COLO829 (cell line): ENCODE data around the gene AGER.
"Not testable (repeated sequence)": the region's sequence is repeated elsewhere in the genome, so short reads cannot be mapped to it uniquely, and the experiment has no call there.

Experiments used
- DNase-seq: peaks from one replicate; pipeline ENCODE4 v3.0.0; 2012; ENCODE audit warnings: low spot score

AGER gene

GRCh38 chr6:32198866-32199265 lies 14.8 kb upstream of the AGER start:
- no peak for DNase-seq

DNA sequence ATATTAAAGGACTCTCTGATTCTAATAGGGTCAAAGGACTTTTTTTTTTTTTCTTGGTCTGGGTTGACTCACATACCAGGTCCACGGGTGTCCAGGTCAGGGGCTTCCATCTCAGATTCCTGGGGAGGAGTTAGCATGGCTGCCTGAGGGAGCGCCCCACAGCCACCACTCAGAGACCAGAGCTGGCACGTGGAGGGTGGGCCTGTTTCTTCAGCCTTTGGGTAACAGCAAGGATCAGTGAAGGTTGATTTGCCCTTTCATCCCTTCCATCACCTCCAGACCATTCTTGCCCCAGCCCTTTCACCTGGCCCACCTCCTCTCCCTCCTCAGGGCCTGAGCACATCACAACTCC lies 14.3 kb upstream of the AGER start:
- DNase-seq: no peak

DNA sequence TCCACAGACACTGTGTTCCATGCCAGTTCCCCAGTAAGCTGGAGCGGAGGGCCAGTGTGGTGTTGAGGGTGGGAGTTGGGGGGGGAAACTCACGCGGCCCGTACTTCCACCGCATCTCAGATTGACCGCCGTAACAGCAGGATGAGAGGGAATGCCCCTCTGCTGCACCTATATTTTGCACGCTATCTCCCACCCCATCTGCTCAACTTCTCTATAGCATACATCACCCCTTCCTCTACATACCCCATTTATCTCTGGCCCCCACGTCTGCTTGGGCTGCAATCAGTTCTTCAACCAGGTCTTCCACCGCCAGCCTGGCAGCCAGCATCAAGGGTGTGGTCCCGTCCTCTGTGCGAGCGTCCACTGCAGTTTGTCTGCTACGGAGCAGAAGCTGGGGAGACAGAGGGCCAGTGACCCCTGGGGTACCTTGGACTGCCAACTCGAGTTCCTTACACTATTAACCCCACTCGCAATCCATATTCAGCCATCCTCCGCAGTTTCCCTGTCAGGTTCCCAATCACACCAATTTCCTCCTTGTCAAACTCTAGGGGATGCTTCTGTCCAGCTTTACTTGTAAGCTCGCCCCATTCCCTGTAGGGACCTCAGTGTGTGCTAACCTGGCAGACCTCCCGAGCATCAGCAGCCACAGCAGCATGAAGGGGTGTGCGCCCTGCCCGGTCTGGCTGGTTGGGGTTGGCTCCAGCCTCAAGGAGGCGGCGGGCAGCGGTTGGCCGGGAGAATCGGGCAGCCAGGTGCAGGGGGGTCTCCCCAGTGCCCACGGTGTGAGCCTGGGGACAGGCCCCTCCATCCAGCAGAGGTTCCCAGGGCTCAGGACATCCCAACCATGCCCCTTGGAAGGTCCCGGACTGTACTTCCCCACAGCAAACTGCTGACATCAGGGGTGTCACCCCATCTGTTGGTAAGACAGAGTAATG lies 12.9 kb upstream of the AGER start:
- DNase-seq: no peak

GRCh38 chr6:32195902-32196681 lies 12.0 kb upstream of the AGER start:
- peak; percentile 96 for DNase-seq

GRCh38 chr6:32195652-32195901 lies 11.5 kb upstream of the AGER start:
- peak; percentile 99 for DNase-seq

DNA sequence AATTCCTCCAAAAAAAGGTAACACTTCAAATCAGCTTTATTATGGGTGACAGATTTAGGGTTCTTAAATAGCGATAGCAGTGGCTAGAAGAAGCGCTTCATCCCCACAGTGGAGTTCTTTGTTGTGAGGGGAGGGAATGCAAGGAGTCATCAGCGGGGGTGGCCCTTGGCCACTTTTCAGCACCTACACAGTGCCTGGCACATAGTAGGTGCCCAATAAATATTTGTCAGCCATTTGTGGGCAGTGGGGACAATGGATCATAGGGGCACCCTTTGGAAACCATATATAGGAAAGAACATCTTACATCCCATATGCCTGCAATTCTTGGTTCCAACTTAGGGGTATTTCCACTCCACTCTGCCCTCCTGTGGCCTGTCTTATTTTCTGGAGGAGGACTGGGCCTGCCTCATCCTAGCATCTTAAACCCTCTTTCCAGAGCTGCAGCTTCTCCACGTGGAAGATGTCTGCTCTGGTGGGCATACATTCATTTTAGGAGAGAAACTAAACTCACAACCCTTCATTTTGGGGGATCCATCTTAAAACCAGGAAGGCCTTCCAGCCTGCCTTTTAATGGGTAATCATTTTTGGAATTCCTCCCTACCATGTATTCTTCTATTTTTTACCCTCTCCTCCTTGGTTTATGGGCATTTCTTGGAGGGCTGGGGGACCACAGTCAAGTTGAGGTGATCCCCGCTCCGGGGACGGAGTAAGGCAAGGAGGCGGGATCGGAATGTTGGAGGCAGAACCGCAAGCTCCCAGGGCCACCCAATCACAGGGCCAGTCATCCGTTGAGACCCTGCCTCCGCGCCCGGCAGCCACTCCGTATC lies 11.0 kb upstream of the AGER start:
- DNase-seq: peak; percentile 64

- DNase-seq: no peak
Observed at GRCh38 chr6:32194388-32194787, 10.3 kb upstream of the AGER start.

GRCh38 chr6:32193096-32193495 lies 9.0 kb upstream of the AGER start:
- not testable (repeated sequence) for DNase-seq

GRCh38 chr6:32192608-32193039 lies 8.6 kb upstream of the AGER start, which contains the start of gene GPSM3:
TSS of gene GPSM3 (minus strand) at chr6:32192643. CDS start at chr6:32192513, 130 bp downstream.
- no peak for DNase-seq

GRCh38 chr6:32191696-32192607 lies 7.9 kb upstream of the AGER start:
- DNase-seq: no peak

DNA sequence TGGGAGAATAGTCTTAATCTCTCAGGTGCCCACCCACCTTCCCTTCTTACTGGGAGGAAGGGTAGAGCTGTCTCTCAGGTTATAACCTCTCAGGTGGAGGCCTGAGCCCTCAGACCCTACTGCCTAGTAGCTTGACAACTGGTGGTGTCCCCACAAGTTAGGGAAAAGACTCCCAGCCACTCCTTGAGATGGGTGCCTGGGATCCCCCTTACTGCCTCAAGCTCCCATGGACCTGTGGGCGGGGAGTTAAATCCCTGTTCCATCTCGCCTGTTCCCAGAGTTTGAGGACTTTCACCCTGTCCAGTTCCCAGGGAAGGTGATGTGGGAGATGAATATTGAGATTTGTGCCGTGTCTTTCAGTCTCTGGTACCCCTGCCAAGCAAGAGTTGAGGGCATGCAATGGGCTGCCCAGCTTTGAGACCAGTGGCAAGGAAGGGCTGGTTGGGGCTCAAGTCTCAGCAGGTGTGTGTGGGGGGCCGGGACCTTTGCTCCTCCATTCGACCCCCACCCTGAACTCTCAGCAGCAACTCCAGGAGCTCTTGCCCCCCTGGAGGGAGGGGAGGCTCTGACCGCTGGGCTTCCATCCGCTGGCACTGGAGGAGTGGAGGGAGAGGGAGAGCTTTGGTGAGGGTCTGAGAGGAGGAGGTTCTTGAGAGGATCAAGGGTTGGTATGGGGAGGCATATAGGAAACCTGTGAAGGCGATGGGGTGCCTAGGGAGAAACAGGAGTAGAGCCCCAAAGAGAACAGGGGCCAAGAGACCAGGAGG lies 7.0 kb upstream of the AGER start:
- DNase-seq: no peak

DNA sequence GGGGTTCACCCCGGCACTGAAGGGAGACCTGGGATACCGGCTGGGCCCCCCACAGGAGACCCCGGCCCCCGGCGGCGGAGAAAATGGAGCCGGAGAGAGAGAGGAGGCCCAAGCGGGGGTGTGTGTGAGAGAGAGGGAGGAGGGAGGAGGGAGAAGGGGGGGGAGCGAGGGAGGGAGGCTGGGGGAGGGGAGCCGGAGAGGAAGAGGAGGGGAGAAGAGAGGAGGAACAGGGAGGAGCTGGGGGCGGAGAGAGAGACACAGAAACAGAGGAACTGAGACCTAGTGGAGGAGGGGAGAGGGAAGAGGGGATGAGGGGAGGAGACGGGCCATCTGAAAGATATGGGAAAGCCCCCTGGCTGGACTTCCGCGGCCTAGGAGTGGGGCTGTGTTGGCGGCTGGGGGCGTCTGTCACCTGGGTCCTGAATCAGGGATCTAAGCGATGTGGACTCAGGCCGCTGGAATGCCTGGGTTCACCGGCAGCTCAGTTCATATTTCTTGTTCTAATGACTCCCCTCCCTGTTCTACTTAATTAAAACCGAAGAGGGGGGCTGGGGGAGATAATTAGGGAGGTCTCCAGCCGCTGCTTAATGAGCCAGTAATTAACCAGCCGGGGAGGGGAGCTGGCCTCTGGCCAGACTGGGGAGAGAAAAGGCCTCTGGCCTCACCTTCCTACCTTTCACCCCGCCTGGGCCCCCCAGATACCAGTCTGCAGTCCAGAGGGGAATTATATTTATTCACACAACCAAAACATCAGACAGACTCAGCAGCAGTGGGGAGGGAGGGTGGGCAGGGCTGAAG lies 6.2 kb upstream of the AGER start, which contains the start of gene PBX2:
TSS of gene PBX2 (minus strand) at position 149 of the 798 bp plus-strand sequence. CDS start 287 bp downstream, outside the sequence.
- DNase-seq: peak; percentile 82

GRCh38 chr6:32189742-32190053 lies 5.6 kb upstream of the AGER start:
- DNase-seq: no peak

- no peak for DNase-seq
Observed at GRCh38 chr6:32189069-32189741, 5.2 kb upstream of the AGER start.

GRCh38 chr6:32188381-32189068 lies 4.5 kb upstream of the AGER start:
- no peak for DNase-seq

DNA sequence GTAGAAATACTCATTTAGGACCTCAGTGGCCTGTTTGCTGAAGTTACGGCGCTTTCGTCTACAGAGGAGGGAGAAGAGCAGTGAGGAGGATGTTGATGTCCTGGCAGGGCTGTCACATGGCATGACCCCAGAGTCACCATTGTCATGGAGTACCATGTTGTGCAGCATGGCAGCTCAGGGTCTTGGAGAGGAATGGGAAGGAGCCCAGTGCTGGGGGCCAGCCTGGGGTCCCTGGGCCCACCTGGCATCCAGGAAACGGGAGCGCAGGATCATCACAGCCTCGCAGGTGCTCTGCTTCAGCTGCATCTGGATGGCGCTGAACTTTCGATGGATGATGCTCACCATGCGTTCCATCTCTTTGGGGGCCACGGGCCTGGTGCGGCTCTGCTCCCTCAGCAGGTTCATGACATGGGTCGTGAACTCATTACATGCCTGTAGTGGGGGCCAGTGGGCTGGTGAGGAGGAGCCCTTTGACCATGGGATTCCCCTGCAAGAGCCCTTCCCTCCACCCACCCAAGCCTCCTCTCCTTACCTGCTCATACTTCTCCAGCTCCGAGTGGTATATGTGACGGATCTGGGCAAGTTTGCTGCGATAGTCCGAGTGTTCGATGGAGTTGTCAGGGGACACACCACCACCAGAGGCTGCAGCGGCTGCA lies 3.8 kb upstream of the AGER start:
- DNase-seq: not testable (repeated sequence)

- no peak for DNase-seq
Observed at GRCh38 chr6:32187009-32187709, 3.1 kb upstream of the AGER start.
